GM21576 (cell line): ENCODE results near the gene ACAA1.
"Not testable (repeated sequence)": the region's sequence is repeated elsewhere in the genome, so short reads cannot be mapped to it uniquely, and the experiment has no call there.

Experiments used
- ATAC-seq: cut with Tn5 transposase; IDR thresholded peaks from one replicate; pipeline ENCODE4 v1.9.1; 2021; ENCODE audit warnings: mild to moderate bottlenecking, moderate library complexity; ENCODE audit not compliant: unreplicated experiment

Gene ACAA1, protein sequence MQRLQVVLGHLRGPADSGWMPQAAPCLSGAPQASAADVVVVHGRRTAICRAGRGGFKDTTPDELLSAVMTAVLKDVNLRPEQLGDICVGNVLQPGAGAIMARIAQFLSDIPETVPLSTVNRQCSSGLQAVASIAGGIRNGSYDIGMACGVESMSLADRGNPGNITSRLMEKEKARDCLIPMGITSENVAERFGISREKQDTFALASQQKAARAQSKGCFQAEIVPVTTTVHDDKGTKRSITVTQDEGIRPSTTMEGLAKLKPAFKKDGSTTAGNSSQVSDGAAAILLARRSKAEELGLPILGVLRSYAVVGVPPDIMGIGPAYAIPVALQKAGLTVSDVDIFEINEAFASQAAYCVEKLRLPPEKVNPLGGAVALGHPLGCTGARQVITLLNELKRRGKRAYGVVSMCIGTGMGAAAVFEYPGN

DNA sequence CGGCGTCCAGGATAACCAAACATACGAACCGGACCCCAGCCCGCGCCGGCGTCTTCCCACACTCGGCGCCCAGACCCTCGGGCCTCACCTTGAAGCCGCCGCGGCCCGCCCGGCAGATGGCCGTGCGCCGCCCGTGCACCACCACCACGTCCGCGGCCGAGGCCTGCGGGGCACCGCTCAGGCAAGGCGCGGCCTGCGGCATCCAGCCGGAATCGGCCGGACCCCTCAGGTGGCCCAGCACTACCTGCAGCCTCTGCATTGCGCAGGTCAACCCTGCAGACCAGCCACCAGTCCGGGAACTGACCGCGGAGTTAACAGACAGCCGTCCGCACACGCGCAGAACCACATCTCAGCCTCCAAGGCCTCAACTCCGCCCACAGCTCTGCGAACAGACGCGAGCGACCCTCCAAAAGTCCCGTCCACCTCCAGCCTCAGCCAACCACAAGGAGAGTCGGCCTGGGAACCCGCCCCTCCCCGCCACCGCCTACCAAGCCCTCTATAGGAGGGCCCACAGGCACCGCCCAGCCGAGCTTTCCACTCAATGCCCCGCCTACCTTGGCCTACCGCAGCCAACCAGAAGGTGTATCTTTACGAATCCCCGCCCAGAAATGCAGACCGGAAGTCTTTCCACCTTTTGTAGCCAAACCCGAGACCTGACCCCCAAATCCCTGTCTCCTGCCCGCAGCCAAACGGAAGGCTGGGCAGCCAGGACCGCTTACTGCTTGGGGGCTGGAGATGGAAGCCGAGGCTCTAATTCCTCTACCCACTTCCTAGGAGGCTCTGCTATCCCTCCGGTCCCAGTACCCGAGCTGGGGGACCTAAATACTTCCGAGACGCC lies at the start of gene ACAA1:
TSS of gene ACAA1 (minus strand) at position 351 of the 838 bp plus-strand sequence. CDS start at position 259, 92 bp downstream.
- ATAC-seq, result peak; percentile 85

DNA sequence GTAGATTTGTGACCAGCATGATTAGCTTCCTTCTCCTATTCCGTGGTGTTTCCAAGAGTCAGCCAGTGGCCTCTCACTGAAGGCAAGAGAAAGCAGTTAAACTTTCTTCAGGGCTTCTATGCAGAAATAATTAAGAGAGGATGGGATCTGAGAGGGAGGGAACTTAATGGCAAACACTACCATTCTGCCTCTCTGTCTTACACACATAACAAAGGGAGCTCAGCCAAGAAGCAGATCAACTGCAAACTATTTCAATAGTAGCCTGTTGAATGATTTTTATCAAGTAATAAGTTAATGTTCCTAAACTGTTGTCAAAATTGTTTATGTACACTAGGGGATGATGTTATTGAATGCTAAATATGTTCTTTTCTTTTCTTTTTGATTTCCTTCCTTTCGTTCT lies 40.3 kb upstream of the ACAA1 start:
- no peak for ATAC-seq

DNA sequence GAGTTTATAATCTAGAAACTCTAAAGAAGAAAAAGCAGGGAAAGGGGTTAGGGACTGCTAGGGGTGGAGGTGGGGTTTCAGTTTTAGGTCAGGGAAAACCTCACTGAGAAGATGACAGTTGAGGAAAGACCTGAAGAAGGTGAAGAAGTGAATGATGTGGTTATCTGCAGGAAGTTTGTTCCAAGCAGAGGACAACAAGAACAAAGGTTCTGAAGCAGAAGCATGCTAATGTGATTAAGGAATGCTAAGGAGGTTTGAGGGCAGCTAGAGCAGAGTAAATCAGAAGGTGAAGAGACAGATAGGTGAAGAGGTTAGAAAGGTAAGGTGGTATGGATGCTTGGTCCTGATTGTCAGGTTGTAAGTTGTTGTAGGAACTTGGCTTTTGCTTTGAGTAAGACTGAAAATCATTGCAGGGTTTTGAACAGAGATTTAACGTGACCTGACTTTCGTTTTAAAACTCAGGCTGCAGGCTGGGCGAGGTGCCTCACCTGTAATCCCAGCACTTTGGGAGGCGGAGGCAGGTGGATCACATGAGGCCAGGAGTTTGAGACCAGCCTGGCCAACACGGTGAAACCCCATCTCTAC lies 37.0 kb upstream of the ACAA1 start:
- ATAC-seq, result no peak

DNA sequence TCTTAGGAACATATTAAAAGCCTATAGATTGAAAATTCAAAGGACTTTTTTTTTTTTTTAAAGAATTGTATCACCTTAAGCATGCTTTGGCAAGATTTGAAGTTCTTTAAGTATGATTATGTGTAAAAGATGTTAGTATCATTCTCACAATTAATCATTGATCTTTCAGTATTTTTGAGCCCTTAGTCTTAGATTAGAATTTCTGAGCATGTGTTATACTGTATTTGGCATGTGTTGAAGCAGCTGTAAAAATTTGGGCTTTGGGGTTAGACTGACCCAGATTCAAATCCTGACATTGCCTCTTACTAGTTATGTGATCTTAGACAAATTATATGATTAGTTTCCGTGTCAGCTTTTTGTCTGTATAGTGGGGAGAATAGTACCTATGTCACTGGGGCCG lies 34.7 kb upstream of the ACAA1 start:
- no peak for ATAC-seq

DNA sequence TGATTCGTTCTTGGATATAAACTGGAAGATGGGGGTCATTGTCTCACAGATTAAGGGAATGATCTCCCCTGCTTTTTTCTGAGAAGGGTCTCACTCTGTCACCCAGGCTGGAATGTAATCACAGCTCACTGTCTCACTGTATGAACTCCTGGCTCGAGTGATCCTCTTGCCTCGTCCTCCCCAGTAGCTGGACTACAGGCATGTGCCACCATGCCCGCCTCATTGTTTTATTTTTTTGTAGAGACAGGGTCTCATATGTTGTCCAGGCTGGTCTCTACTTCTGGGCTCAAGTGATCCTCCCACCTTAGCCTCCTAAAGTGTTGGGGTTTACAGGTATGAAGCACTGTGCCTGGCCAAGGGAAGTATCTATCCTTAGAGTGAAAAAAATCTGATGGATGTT lies 33.8 kb upstream of the ACAA1 start:
- no peak for ATAC-seq

DNA sequence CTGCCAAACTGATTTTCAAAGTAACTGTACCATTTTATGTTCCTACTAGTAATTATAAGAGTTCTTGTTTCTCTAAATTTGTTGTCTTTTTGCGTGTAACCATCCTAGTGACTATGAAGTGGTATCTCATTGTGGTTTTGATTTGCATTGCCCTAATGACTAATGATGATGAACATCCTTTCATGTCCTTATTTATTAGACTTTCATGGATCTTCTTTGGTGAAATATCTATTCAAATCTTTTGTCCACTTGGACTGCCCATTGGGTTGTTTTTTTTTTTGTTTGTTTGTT lies 32.0 kb upstream of the ACAA1 start:
- ATAC-seq, result no peak

DNA sequence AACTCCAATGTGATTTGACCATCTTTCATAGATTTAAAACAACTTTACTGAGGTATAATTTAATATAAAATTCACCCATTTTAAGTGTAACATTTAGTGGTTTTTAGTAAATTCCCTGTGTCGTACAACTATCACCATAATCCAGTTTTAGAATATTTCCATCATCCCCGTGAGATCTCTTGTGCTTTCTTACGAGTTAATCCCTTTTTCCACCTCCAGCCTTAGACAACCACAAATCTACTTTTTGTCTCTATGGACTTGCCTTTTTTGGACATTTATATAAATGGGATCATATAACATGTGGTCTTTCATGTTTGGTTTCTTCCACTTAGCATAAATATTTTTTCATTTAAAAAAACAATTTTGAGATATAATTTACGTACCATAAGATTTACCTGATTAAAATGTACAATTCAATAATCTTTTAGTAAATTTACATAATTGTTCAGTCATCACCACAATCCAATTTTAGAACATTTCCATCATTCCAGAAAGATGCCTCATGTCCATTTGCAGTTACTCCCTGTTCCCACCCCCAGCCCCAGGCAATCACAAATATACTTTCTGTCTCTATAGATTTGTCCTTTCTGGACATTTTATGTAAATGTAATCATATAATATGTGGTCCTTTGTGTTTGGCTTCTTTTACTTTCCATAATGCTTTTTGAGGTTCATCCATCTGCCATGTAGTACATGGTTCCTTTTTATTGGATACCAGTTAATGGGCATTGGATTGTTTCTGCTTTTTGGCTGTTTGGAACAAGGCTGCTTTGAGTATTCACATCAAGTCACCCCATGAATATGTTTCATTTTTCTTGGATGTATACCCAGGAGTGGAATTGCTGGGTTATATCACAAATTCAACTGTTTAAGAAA lies 31.5 kb upstream of the ACAA1 start:
- ATAC-seq, result no peak

DNA sequence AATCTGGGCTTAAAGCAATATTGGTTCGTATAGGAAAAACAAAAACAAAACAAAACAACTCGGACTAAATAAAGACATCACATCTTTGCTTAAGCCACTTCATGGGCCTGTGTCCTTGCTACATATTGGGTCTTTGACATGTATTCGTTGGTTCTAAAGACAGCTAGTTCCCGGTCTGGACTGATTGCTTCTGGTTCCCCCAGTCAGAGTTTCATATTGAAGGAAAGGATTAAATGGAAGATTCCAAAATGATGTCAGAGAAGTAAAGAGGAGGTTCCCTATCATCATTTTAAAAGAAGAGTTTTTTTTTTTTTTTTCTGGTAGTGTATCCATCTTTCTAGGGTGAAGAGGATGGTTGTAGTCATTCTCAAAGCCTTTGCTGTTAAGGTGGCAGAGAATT lies 30.7 kb upstream of the ACAA1 start:
- ATAC-seq, result no peak

DNA sequence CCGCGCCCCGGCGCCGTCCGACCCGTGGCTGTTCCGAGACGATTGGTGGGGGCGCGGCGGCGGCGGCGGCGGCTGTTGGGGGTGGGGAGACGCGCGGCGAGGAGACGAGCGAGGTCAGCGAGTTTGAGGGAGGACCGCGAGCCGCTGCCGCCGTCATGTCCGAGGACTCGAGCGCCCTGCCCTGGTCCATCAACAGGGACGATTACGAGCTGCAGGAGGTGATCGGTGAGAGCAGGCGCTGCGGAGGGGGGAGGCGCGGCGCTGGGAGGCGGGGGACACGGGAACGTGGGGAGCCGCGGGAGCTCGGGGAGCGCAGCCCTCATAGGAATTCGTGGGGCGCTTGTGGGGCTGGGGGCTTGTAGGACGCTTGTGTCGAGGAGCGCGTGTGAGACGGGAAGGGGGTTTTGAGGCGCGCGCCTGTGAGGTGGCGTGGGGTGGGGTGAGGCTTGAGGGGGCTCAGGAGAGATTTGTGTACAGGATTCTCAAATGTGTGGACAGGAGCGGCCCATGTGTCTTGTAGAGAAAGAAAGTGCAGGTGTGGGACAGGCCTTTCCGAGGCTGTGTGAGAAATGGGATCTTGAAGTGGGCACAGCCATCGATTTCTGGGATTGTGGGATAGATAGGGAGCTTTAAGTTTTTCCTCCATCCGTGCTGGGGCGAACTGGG lies 28.9 kb upstream of the ACAA1 start:
- ATAC-seq, result no peak

DNA sequence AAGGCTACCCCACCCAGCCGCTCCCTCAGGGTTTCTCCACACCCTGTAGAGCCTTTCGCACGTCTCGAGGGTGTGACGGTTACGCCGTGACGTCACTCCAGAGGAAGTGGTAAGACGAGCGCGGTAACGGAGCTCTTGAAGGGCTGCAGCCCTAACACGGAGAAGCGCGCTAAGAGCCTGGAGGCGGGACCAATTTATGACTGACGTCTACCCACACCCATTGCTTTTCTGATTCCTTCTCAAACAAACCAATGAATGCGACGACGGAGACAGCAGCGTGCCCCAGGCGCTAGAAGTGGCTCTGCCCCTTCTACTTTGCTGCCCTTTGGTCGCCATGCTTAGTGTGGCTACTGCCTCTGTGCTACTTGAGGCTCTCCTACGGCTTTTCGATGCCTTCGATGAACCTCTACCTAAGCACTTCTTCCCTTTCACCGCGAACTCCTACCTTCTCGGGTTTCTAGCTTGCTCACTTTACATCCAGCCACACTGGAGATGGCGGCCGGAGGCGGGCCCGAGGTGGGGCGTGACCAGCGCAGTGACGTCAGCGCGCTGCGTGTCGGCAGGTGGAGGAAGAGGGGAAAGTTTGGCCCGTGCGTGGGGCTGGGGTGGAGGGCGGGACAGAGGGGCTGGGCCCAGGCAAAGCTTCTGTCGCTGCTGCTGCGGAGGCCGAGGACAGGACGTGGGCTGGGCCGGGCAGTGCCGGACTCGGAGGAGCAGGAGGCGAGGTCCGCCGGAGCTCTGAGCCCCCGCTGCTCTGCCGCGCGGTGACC lies 28.2 kb upstream of the ACAA1 start, which contains the start of gene OXSR1:
TSS of gene OXSR1 (plus strand) at position 586 of the 770 bp plus-strand sequence. CDS start 340 bp downstream, outside the sequence.
- peak; percentile 91 for ATAC-seq

DNA sequence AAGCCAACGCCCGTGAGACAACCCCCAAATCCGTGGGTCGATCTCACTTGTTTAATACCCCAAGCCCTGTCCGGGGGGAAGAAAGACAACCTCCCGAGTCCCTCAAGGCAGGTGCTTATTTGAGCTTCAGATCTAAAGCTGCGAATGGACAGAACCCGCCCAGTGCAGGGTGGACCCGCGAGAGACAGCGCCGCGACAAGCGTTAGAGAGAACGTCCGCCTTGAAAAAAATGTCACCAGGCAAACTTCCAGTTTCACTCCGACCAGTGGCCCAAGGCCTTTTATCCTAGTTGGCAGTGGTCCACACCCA lies 27.7 kb upstream of the ACAA1 start:
- ATAC-seq, result peak; percentile 13

DNA sequence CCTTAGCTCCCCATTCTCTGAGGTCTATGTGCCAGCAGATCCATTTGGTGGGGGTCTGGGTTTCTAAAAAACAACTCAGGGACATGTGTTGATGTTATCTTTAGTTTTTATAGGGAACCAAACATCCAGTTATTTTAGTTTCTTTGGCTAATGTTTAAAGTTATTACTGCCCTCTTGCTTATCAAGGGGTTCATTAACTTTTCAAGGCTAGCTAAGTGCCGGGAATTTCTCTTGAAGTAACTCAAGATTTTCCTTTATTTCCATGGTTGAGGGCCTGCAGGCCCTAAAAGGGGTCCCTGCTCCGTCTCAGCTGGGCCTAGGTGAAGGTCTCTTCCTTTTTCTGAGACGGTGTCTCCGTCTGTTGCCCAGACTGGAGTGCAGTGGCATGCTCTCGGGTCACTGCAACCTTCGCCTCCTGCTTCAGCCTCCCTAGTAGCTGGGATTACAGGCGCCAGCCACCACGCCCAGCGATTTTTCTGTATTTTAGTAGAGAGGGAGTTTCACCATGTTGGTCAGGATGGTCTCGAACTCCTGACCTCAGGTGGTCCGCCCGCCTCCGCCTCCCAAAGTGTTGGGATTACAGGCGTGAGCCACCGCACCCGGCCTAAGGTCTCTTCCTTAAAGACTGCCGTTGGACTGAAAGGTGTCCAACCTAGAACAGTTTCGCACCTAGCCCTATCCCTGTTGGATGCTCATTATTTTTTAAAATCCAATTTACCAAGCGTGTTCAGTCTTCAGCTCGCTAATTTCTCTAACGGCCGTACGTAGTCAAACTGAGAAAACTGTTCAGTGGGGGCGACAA lies 27.1 kb upstream of the ACAA1 start:
- ATAC-seq, result no peak

DNA sequence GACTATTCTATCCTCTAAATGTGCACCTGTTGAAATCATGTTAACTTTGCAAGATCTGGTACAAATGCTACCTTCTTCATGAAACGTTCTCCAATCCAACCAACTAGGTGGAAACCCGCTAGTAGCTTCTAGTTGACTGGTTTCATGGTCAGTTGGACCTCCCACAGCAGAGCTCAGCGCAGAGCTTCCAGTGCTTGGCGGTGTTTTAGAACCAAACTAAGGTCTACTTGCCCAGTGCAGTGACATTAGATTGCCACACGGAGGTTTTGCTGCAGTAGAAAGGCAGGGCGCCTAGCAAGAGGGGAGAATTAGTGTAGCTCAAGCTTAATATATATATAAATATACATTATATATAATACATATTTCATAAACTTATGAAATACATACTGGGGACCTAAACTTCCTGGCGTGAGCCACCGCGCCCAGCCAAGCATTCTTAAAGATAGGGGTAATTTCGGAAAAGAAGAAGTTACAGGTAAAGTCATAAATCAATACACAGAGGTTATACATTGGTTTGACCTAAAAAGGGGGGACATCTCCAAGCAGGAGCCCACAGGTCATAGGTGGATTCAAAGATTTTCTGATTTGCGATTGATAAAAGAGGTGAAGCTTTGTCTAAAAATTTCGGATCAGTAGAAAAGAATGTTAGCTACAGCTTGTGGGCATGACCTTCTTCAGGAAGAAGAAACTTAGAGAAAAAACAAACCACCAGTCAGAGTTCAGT lies 26.4 kb upstream of the ACAA1 start:
- ATAC-seq, result no peak

DNA sequence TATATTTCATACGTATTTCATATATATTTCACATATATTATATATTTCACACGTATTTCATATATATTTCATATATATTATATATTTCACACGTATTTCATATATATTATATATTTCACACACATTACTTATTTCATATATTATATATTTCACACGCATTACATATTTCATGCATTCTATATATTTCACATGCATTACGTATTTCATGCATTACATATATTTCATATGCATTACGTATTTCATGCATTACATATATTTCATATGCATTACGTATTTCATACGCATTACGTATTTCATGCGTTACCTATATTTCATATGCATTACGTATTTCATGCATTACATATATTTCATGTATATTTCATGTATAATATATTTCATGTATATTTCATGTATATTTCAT lies 23.8 kb upstream of the ACAA1 start:
- ATAC-seq, result not testable (repeated sequence)

DNA sequence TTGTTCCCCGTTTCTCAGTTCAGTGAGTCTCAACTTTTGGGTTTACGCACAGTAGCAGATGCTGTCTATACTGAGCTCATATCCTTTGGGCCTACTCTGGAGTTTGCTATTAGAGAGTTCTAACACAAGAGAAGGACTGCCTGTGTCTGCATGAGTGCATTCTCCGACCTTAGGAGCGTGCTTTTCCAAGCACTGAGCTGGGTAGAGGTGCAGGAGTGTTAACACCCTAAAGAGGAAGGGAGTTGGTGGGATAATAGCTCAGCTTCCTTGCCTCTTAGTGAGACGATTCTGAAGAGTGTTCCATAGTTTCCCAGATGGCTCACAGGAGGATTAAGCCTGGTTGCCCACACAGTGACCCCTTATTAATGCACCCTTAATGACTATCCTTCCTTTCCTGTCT lies 21.5 kb upstream of the ACAA1 start:
- ATAC-seq, result no peak

DNA sequence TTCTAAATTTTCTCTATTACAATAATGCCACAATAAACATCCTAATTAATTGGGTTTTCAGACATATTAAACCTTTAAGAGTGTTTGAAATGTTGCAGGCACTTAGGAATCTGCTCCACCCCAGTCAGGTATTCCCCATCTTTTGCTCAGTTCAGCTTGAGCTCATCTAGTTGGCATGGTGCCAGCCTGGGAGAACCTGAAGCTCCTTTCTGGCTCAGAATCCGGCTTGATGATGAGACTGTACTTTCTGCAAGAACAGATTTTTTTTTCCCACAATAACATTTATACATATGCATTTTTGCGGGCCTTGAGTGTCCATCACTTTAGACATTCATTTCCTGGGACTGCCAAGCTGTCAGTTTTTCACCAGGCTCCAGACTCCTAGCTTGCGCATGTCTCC lies 20.7 kb upstream of the ACAA1 start:
- ATAC-seq, result no peak

DNA sequence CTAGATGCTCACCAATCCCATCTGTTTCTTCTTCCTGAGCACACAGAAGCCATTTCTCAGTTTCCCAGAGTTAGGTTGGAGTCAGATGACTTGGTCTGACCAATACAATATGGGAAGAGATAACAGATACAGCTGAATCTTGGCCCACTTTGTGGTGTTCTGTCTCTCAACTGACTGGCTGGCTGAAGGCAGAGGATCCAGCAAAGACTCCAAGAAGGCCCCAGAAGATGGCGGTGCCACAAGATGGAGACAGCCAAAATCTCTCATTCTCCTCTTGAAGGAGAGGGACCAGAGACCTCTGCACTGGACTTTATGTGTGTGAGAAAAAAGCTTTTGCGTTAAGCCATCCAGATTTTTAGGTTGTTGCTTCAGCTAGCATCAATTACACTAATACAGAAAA lies 20.2 kb upstream of the ACAA1 start:
- no peak for ATAC-seq

DNA sequence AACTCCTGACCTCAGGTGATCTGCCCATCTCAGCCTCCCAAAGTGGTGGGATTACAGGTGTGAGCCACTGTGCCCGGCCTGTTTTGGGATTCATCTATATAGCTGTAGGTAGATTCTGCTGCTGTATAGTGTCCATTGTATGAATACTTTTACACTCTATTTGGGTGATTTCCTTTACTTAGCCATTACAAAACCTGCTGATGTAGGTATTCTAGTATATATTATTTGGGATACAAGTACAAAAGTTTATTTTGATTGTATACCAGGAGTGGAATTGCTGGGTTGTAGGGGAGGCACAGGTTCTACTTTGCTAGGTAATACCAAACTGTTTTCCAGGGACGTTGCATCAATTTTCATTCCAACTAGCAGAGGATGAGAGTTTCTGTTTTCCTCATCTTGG lies 18.9 kb upstream of the ACAA1 start:
- ATAC-seq, result no peak
